NCI-H82 (cell line): Measurements from ENCODE around the gene IL17D.
"Not testable (repeated sequence)": the region's sequence is repeated elsewhere in the genome, so short reads cannot be mapped to it uniquely, and the experiment has no call there.

Source experiments
- DNase-seq: peaks from one replicate; lab custom pipeline; 2025; lab: John Stamatoyannopoulos, UW

IL17D gene

GRCh38 chr13:20719783-20720182 lies 16.3 kb downstream of the IL17D start:
- no peak for DNase-seq

- no peak for DNase-seq
Measured at GRCh38 chr13:20720499-20720898, 17.0 kb downstream of the IL17D start.

GRCh38 chr13:20721058-20721453 lies 17.6 kb downstream of the IL17D start:
- no peak for DNase-seq

GRCh38 chr13:20721454-20722357 lies 18.2 kb downstream of the IL17D start:
- no peak for DNase-seq

GRCh38 chr13:20727856-20728255 lies 24.4 kb downstream of the IL17D start:
- no peak for DNase-seq

GRCh38 chr13:20728579-20729311 lies 25.2 kb downstream of the IL17D start:
- no peak for DNase-seq

- DNase-seq: no peak
Measured at GRCh38 chr13:20729633-20730585, 26.4 kb downstream of the IL17D start.

GRCh38 chr13:20738616-20739015 lies 35.1 kb downstream of the IL17D start:
- peak; percentile 94 for DNase-seq

- no peak for DNase-seq
Measured at GRCh38 chr13:20740021-20740420, 36.5 kb downstream of the IL17D start.

- DNase-seq: not testable (repeated sequence)
Measured at GRCh38 chr13:20743830-20744404, 40.4 kb downstream of the IL17D start.

- no peak for DNase-seq
Measured at GRCh38 chr13:20749377-20749776, 45.9 kb downstream of the IL17D start.

GRCh38 chr13:20754009-20754408 lies 50.5 kb downstream of the IL17D start:
- DNase-seq: no peak

- no peak for DNase-seq
Measured at GRCh38 chr13:20760872-20761271, 57.4 kb downstream of the IL17D start.

GRCh38 chr13:20767309-20767943 lies 63.9 kb downstream of the IL17D start:
- DNase-seq: no peak

GRCh38 chr13:20769091-20769490 lies 65.6 kb downstream of the IL17D start:
- no peak for DNase-seq

- DNase-seq: no peak
Measured at GRCh38 chr13:20769834-20770233, 66.3 kb downstream of the IL17D start.
